Muscle of leg (tissue), 11 donors: ENCODE results near the gene IQCK. TPM values are rescaled to one million over a fixed set of nuclear protein-coding genes. Genes with fewer than 3 reads are reported as not detected.

ENCODE experiments used
- DNase-seq: peaks from one replicate; pipeline ENCODE4 v3.0.0; 2013
- H3K27ac ChIP-seq: one replicate; pipeline ENCODE4 v1.5.1; 2013; ENCODE audit warnings: mild to moderate bottlenecking, low read length, control low read depth
- H3K27me3 ChIP-seq: one replicate; pipeline ENCODE4 v1.6.1; 2013; ENCODE audit warnings: low read length; ENCODE audit not compliant: control insufficient read depth, insufficient read depth
- H3K36me3 ChIP-seq: one replicate; pipeline ENCODE4 v1.6.1; 2013; ENCODE audit warnings: low read length; ENCODE audit not compliant: control insufficient read depth, insufficient read depth
- H3K4me1 ChIP-seq: one replicate; pipeline ENCODE4 v1.6.1; 2013; ENCODE audit warnings: low read length; ENCODE audit not compliant: control insufficient read depth, insufficient read depth
- H3K4me3 ChIP-seq: one replicate; pipeline ENCODE4 v1.5.1; 2013; ENCODE audit warnings: low read length, control low read depth
- H3K9me3 ChIP-seq: replicated peaks from 2 replicates; pipeline ENCODE4 v1.6.1; 2013; ENCODE audit warnings: low read depth, low read length; ENCODE audit not compliant: control insufficient read depth
- WGBS: methylation state at CpG from one replicate; pipeline ENCODE4 v1.1.5; 2013; ENCODE audit warnings: missing lambda C conversion rate; ENCODE audit not compliant: insufficient coverage; 5-methylcytosine and 5-hydroxymethylcytosine counted together
- polyA plus RNA-seq, 8 donors: library from polyadenylated mRNA; unstranded; fragments of 120-200 nt; gene quantifications; one replicate each; pipeline versions ENCODE4 v1.2.1 to v1.2.3, GENCODE V29; 2013; ENCODE audit warnings: inconsistent platforms in 1 of 8, low replicate concordance in 1 of 8; ENCODE audit not compliant: insufficient read length in 8 of 8, insufficient read depth in 1 of 8
- total RNA-seq: library from RNA; stranded (reverse); fragments of 120-200 nt; gene quantifications from one replicate; pipeline ENCODE4 v1.2.4, GENCODE V29; 2013

Gene IQCK
- total and polyA plus RNA-seq, 9 donors, result 10.2 to 15.2 (median 14.7) TPM

DNA sequence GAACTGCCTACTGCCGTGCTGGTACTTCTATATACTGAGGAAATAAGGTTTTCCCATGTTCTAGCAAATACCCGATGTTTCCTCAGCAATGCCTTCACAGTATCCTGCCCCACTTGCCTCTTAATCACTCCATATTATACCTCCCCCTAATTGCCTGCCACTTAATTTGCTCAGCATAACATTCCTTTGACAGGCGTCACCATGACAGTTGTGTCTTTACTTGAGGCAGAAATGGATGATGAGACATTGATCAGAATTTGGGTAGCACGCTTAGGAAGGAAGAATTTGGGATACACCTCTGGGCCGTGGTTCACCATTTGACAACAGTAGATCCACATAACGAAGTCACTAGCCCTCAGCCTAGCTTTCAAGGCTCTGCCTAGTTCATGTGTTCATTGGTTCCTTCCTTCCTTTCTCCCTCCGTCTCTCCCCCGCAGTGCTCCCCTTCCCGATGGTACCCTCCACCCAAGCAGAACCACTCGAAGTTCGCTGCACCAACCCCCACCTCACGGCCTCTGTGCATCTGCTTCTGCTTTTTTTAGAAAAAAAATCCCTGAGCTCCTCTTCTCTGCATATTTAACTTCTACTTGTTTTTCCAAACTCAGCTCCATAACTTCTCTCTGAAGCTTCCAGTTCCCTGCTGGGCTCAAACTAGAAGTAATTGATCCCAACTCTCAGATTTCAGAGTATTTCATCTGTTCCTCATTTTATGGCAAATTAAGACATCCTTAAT, 19.4 kb downstream of the IQCK start:
- Histone ChIP-seq H3K4me3 (no peak overlapping the region), H3K27ac (no peak overlapping the region)

DNA sequence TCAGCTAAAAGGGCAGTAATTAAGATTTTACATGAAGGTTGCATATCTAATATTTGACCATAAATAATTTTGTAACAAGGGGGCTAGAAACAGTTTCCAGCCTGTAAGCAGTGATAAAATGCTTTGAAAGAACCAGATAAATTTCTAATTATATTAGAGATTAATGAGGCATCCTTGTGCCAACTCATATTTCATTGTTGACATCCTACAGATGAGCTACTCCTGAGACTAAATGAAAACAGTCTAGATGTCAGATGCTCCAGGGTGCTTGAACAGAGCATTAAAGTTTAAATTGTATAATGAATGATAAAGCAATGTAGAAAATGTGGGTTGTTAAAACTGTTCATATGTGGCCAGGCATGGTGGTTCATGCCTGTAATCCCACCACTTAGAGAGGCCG, 23.3 kb downstream of the IQCK start:
- Histone ChIP-seq H3K9me3 (no peaks in the 10 kb centered on the region), H3K27ac (no peak overlapping the region), H3K27me3 (no peaks in the 10 kb centered on the region), H3K4me1 (peaks cover 4% of the 10 kb centered on the region), H3K36me3 (peaks cover 7% of the 10 kb centered on the region), H3K4me3 (no peak overlapping the region)
- 100% methylated on average over 1 of the region's 1 CpG for WGBS
- no peak for DNase-seq

More for the DNA sequence above, 19.4 kb downstream of the IQCK start:
- 55% methylated on average over 8 of the region's 12 CpGs for WGBS
- no peaks in the 10 kb centered on the region for H3K9me3 ChIP-seq
- H3K4me1 ChIP-seq, result no peaks in the 10 kb centered on the region
- peak; percentile 28 for DNase-seq
- peaks cover 23% of the 10 kb centered on the region for H3K36me3 ChIP-seq
- no peaks in the 10 kb centered on the region for H3K27me3 ChIP-seq

- Histone ChIP-seq H3K4me3 (no peak overlapping the region), H3K9me3 (no peaks in the 10 kb centered on the region), H3K27ac (no peak overlapping the region), H3K4me1 (peaks cover 4% of the 10 kb centered on the region), H3K36me3 (no peaks in the 10 kb centered on the region), H3K27me3 (no peaks in the 10 kb centered on the region)
- no peak for DNase-seq
These were observed 25.7 kb downstream of the IQCK start for GRCh38 chr16:19743816-19744159.

DNA sequence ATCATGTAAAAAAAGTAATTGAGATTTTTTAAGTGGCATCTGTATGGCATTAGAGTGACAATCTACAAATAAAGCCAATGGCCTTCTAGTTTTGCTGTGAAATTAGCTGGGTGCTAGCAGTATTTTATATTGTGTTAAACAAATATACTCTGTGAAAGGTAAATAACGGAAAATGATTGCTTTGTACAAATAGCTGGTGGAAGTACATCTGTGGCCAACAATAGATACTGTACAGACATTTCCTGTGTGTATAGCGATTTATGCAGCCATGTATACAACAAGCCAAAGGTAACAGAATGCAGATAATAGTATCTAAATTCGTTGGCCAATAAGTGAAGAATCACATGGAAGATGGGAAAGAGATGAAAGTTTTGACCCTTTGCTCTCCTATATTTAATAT, 26.6 kb downstream of the IQCK start:
- no peaks in the 10 kb centered on the region for H3K27me3 ChIP-seq
- H3K9me3 ChIP-seq, result no peaks in the 10 kb centered on the region
- H3K27ac ChIP-seq, result no peak overlapping the region
- no peak for DNase-seq
- H3K4me1 ChIP-seq, result peaks cover 4% of the 10 kb centered on the region
- no peak overlapping the region for H3K4me3 ChIP-seq
- no peaks in the 10 kb centered on the region for H3K36me3 ChIP-seq
- no CpG with 5 or more reads among the region's 3 CpGs for WGBS

DNA sequence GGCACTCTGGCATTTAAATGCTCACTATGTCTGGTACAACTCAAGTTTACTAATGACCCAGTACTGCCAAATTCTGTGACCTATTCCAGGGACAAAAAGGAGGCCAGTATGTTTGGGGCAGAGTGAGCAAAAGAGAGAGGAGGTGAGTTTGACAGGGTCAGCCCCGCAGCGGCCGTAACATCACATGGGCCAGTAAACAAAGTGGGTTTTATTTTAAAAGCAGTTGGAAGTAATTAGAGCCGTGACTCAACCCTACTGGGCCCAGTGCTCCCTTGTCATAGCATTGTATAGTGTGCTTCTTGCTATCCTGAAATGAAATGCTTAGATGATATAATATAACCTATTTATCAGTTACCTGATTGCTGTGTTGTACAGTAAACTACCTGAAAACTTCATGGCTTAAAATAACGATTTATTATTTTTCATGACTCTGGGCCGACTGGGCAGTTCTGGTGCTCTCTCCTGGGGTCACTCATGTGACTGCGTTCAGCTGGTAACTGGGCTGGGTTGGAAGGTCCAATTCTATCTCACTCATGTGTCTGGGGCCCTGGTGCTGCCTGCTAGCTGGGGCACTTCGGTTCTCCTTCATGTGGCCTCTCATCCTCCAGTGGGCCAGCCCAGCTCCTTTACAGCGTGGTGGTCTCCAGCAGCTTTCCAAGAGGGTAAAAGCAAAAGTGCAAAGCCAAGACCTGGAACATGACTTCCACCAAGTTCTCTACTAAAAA, 27.4 kb downstream of the IQCK start:
- Histone ChIP-seq H3K27ac (no peak overlapping the region), H3K4me1 (peaks cover 4% of the 10 kb centered on the region), H3K4me3 (no peak overlapping the region), H3K9me3 (no peaks in the 10 kb centered on the region), H3K27me3 (no peaks in the 10 kb centered on the region), H3K36me3 (no peaks in the 10 kb centered on the region)
- 66% methylated on average over 7 of the region's 9 CpGs for WGBS
- DNase-seq, result no peak

GRCh38 chr16:19746561-19746960, 28.5 kb downstream of the IQCK start:
- H3K4me3 ChIP-seq, result no peak overlapping the region
- DNase-seq, result no peak
- no peaks in the 10 kb centered on the region for H3K9me3 ChIP-seq
- H3K27ac ChIP-seq, result peak overlapping the region; percentile 2
- peaks cover 12% of the 10 kb centered on the region for H3K4me1 ChIP-seq
- no CpG with 5 or more reads among the region's 4 CpGs for WGBS
- no peaks in the 10 kb centered on the region for H3K27me3 ChIP-seq
- no peaks in the 10 kb centered on the region for H3K36me3 ChIP-seq

DNA sequence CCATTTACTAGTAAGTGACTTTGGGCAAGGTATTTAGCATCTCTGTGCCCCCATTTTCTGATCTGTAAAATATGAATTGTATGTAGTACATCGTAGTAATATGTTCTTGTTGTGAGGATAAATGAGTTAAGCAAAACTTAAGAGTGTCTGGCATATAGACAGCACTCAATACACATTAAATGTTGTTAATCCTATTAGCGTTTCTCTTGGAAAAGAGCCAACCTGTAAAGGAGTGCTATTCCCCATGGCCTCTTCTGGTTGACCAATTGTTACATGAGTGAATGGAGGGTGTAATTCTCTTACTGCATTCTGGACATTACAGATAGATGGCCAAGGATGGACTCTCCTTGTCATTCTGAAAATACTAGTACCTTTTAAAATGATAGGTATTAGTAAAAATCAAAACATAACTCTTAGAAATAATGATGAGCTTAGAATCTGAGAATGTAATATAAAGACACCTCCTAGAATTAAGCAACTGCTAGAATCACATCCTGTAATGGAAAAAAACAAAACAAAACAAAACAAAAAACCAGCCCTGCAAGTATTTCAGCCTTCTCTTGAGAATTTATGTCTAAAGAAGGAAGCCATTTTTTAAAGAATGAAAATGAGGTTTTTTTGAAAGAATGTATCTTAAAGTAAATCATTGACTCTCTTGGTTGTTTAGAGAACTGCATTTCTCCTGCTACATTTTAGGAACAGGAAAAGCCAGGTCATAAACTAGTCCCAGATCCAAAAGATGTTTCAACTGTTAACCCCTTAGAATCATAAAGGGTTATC, 30.5 kb downstream of the IQCK start:
- Histone ChIP-seq H3K9me3 (no peaks in the 10 kb centered on the region), H3K4me1 (peaks cover 26% of the 10 kb centered on the region)

GRCh38 chr16:19749571-19750080, 31.6 kb downstream of the IQCK start:
- Histone ChIP-seq H3K4me3 (no peak overlapping the region), H3K27me3 (no peaks in the 10 kb centered on the region), H3K27ac (no peak overlapping the region), H3K4me1 (peaks cover 28% of the 10 kb centered on the region), H3K36me3 (peaks cover 2% of the 10 kb centered on the region), H3K9me3 (no peaks in the 10 kb centered on the region)
- no peak for DNase-seq
- WGBS, result 95% methylated on average over 2 of the region's 4 CpGs

More for the DNA sequence above, 30.5 kb downstream of the IQCK start:
- Histone ChIP-seq H3K4me3 (no peak overlapping the region), H3K27me3 (no peaks in the 10 kb centered on the region), H3K36me3 (no peaks in the 10 kb centered on the region), H3K27ac (peak overlapping the region; percentile 25)
- WGBS, result no CpG with 5 or more reads among the region's 2 CpGs
- DNase-seq, result peak; percentile 50

DNA sequence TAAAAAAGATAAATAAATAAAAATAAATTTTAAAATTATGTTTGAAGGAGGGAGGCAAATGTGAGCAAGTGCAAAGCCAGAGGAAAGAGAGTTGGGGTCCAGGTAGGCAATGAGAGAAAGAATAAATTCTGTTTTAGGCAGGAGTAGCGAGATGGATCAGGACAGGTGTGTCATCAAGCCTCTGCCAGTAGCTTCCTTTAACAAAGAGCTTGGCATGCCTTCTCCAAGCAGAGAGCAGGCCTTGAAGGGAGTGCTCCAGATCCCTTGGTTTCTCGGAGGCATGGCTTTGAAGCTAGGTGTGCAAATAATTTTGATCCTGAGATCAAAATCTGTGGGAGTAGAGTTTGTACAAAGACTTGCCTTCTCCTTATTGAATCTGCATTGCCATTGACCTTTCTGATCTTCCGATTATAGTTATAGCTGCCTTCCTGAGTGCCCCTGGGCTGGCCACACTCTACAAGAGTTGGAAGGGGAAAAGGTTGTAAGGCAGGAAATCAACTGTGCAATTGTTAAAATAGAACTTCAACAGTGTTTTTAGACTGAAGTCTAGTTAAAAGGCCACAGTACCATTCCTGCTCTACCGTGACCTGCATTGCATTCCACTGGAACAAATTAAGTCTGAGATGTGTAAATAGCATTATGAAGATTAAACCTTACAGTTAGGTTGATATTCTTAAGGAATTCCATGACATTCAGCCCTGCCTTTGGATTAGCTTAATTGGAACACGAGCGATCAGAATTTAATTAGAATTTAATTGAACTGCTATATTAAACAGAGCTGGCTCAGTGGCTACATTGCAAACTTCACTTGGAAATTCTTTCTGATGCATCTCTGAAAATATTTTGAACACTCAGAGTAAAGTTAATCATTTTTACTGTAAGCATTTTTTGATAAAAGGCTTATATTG, 33.7 kb downstream of the IQCK start:
- Histone ChIP-seq H3K4me1 (peaks cover 24% of the 10 kb centered on the region), H3K36me3 (peaks cover 2% of the 10 kb centered on the region), H3K4me3 (no peak overlapping the region), H3K9me3 (no peaks in the 10 kb centered on the region), H3K27ac (peak overlapping the region; percentile 62), H3K27me3 (no peaks in the 10 kb centered on the region)
- DNase-seq, result no peak
- WGBS, result no CpG with 5 or more reads among the region's 6 CpGs
